ENCODE data around the gene NBEA.

Gene NBEA

DNA sequence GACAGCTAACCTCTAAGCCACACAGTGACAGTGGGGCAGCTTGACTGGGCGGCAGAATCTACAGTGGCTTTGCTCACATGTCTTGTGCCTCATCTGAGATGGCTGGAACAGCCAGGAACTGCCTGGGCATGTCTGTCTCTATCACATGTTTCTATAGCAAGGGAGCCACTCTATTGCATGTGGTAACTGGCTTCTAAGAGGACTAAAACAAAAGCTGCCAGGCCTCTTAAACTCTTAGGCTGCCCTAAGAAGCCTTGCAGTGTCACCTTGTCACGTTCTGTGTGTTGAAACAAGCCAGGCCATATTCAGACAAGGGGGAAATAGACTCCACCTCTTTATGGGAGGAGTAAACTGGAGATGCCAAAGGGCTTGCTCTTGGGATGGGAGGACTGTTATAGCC is 657.3 kb downstream of the NBEA start:
- TF ChIP-seq JUND (IDR thresholded peaks at IDR 0.05; ENCODE audit: low read depth), result no peak
- peak in 1 of 2 experiments; percentile 1 for DNase-seq (ENCODE audit: low read depth in 1 of 2, low spot score in 1 of 2)
- in situ Hi-C loops (cut with HindIII; ENCODE audit: low pct_unique_long_range_greater_than_20kb, low sequenced_read_pairs), result no loop called here

DNA sequence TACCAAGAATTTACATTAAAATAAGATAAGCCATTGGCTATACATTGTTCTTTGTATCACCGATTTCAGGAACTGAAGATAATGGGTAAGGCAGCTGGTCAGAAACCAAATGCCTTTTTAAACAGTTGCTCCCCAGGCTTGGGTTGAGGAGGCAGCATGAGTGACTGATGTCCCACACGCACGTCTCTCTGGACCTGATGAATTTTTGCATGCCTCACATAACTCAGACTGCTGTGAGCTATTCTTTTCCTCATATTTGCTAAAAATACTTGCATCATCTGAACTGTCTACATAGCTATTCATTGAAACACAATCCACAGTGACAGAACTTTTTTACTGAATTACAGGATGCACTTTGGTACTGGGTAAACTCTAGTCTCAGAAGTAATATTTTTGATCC is 658.1 kb downstream of the NBEA start:
- DNase-seq (ENCODE audit: low read depth in 1 of 2, low spot score in 1 of 2), result no peak
- TF ChIP-seq JUND (IDR thresholded peaks at IDR 0.05; ENCODE audit: low read depth), result no peak
- in situ Hi-C loops (cut with HindIII; ENCODE audit: low pct_unique_long_range_greater_than_20kb, low sequenced_read_pairs), result no loop called here

DNA sequence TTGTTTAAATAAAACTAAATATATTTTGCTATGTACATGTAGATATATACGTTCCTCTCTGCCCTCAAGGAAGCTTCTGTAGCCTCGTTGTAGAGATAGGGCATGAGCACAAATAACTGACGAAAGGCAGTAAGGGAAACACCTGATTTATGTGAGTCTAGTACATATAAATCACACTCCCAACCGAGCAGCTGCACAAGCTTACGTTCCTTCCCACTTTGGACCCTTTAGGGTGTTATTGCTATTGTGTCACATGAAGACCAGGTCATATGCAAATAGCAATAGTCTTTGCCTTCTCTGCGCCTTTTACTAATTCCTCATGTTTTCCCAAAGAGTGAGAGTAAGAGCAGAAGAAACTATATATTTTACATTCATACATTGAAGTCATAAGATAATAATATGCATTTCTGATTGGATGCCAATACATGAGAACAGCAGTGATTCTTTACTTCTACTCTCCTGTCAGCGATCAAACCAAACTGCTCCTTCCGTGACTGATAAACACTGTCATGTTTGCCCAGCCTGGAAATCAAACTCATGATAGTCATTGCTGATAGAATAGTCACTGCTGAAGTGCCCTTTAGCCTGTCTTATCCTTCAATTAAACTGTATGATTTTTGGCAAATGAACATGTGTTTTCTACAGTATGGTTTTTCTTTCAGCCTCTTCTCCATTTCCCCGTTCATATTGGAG is 661.7 kb downstream of the NBEA start:
- TF ChIP-seq JUND (IDR thresholded peaks at IDR 0.05; ENCODE audit: low read depth), result no peak
- in situ Hi-C loops (cut with HindIII; ENCODE audit: low pct_unique_long_range_greater_than_20kb, low sequenced_read_pairs), result no loop called here
- DNase-seq (ENCODE audit: low read depth in 1 of 2, low spot score in 1 of 2), result no peak

DNA sequence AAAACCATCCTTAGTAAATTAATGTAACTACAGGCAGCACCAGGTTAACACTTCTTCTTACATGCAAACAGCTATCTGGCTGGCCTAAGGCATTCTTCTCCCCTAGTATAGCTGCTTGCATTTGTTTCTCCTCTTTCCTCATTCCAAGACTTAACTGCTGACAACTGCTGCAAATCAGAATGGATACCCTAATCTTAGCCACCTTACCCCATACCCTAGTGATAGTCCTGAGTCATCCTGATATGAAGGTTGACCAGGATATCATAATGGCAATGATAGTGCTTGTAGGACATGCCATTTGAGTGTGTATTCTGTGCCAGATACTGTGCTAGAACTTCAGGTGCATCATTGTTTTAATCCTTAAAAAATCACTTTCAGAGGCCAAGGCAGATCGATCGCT is 672.6 kb downstream of the NBEA start:
- DNase-seq (ENCODE audit: low read depth in 1 of 2, low spot score in 1 of 2), result no peak
- no peak for TF ChIP-seq JUND (IDR thresholded peaks at IDR 0.05; ENCODE audit: low read depth)
- in situ Hi-C loops (cut with HindIII; ENCODE audit: low pct_unique_long_range_greater_than_20kb, low sequenced_read_pairs), result no loop called here

DNA sequence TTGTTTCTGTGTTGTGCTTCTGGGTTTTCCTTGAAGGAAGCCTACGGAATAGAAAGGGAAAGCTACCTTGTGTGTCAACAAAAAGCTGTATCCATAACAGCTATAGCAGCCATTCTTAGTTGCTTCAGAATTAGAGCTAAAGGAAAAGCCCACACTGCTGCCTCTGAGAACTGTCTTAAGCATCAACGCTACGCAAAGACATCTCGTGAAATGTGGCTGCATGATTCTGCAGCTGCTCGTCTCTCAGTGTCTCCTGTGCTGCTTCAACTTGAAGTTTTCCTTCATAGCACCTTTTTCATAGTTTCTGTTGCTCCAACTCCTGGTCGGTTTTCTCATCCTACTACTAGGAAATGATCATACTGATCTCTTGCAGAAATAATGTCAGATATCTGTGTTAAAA is 675.4 kb downstream of the NBEA start:
- in situ Hi-C loops (cut with HindIII; ENCODE audit: low pct_unique_long_range_greater_than_20kb, low sequenced_read_pairs), result no loop called here
- no peak for TF ChIP-seq JUND (IDR thresholded peaks at IDR 0.05; ENCODE audit: low read depth)
- no peak for DNase-seq (ENCODE audit: low read depth in 1 of 2, low spot score in 1 of 2)

DNA sequence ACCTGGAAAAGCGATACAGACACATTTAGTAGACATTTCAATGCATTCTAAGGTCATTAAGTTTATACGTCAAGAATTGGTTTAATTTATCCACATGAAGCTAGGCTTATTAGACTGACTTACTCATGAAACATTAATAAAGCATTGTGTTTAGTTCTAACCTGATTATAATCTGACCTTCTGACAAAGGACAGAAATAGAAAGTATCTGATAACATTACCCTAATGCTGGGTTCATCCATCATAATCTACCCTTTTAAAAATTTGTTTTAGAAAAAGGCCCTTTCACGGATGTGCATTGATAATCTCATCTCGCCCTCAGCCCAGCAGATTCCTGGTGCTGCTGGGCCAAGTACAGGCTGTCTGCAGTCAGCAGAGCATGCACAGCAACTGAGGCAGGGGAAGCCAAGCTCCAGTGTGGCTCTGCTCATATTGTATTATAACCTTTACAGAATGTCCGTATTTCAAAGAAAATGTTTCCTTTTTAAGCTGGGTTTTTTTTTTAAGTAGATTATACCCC is 676.6 kb downstream of the NBEA start:
- in situ Hi-C loops (cut with HindIII; ENCODE audit: low pct_unique_long_range_greater_than_20kb, low sequenced_read_pairs), result no loop called here
- no peak for TF ChIP-seq JUND (IDR thresholded peaks at IDR 0.05; ENCODE audit: low read depth)
- no peak for DNase-seq (ENCODE audit: low read depth in 1 of 2, low spot score in 1 of 2)

DNA sequence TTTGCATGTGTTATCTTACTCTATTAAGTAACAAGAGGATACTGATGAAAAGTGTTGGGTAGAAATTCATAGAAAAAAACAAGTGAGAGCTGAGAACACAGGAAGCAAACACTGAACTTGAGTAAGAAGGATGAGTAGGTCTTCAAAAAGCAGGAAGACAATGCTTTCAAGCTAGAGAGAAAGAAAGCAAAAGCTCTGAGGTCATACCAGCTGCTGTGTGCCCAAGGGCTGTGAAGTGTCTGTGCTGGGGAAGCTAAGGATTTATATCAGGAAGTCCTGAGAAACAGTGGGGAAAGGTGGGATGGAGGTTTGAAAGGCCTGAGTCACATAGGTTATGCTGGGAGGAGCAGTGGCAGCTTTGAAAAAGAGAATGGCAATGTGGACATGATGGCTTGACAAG is 679.9 kb downstream of the NBEA start:
- no peak for DNase-seq (ENCODE audit: low read depth in 1 of 2, low spot score in 1 of 2)
- in situ Hi-C loops (cut with HindIII; ENCODE audit: low pct_unique_long_range_greater_than_20kb, low sequenced_read_pairs), result no loop called here
- no peak for TF ChIP-seq JUND (IDR thresholded peaks at IDR 0.05; ENCODE audit: low read depth)

DNA sequence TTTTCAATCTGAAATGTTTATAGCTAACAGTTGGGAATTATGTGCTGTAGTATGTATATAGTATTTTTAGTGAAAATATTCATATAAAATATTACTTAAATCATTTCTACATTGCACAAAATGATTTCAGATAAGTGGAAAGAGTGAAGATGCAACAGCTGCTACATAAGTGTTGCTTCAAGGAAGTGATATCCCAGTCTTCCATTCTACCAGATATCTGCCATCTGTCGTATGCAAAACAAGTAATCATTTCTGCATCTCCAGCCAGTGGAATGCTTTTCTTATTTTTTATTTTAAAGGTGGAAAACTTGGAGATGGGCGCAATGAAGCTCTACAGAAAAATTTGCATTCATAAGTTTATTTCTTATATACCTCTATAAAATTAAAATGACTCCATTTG is 687.0 kb downstream of the NBEA start:
- DNase-seq (ENCODE audit: low read depth in 1 of 2, low spot score in 1 of 2), result no peak
- no peak for TF ChIP-seq JUND (IDR thresholded peaks at IDR 0.05; ENCODE audit: low read depth)
- in situ Hi-C loops (cut with HindIII; ENCODE audit: low pct_unique_long_range_greater_than_20kb, low sequenced_read_pairs), result no loop called here

DNA sequence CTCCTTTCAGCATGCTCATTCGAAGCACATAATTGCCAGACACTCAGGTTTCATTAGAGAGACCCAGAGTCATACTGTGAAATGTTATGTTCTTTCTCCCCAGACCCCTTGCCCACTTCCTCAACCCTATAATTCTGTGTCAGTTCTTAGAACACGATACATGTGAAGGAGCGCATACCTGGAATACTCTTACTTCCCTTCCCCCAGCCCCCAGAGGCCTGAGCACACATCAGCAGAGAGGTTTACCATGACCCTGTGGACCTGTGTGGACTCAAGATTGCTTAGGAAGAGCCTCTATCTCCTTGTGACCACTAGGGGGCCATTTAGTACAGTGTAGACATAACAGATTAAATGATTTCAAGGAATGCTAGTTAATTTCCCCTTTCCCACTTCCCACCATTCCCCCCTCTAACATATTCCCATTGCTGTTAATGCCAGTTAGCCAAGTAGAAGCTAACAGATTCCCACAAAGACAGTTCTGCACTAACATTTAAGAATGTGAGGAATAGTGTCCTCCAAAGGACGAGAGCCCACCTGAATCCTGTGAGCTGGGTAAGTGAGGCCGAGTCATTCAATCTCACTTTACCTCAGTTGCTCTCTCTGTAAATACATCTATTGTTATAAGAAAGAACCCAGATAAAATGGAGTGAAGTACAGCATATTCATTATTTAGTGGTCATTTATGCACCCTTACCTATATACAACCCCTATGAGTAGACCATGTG is 688.6 kb downstream of the NBEA start:
- in situ Hi-C loops (cut with HindIII; ENCODE audit: low pct_unique_long_range_greater_than_20kb, low sequenced_read_pairs), result no loop called here
- no peak for TF ChIP-seq JUND (IDR thresholded peaks at IDR 0.05; ENCODE audit: low read depth)
- DNase-seq (ENCODE audit: low read depth in 1 of 2, low spot score in 1 of 2), result peak; percentile 4 to 53

DNA sequence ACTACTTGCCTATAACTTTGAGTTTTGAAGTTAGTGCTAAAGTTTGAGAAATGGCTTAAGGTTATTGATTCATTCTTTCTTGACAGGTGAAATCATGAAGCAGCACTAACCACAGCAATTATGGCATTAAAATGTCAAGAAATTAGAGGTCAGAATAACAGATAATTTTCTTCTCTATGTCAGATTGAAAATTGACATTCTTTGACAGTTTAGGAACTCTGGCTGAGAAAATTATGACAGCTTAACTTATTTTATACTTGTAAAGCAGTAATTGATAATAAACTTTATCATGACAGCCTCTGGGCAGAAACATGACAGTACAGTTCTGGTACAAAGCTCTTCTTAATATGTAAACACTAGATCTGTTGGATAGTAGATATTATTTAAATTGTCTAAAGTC is 689.6 kb downstream of the NBEA start:
- in situ Hi-C loops (cut with HindIII; ENCODE audit: low pct_unique_long_range_greater_than_20kb, low sequenced_read_pairs), result no loop called here
- DNase-seq (ENCODE audit: low read depth in 1 of 2, low spot score in 1 of 2), result no peak
- no peak for TF ChIP-seq JUND (IDR thresholded peaks at IDR 0.05; ENCODE audit: low read depth)

DNA sequence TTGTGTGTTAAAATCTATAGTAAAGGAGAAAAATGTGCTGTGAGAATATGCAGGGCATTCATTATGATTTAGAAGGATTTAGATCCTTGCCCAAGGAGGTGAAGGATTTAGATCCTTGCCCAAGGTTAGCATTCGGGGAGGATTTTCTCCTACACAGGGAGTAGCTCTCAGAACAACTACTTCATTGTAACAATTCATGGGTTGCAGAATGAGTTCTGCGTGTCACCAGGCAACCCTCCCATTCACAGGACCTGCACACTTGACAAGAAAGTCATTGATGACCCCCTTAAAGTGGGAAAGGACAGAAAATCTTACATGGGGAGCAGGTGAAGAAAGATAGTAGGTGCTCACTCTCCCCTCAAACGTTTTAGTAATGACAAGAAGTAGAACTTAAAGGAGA is 701.6 kb downstream of the NBEA start:
- in situ Hi-C loops (cut with HindIII; ENCODE audit: low pct_unique_long_range_greater_than_20kb, low sequenced_read_pairs), result no loop called here
- no peak for DNase-seq (ENCODE audit: low read depth in 1 of 2, low spot score in 1 of 2)
- no peak for TF ChIP-seq JUND (IDR thresholded peaks at IDR 0.05; ENCODE audit: low read depth)

DNA sequence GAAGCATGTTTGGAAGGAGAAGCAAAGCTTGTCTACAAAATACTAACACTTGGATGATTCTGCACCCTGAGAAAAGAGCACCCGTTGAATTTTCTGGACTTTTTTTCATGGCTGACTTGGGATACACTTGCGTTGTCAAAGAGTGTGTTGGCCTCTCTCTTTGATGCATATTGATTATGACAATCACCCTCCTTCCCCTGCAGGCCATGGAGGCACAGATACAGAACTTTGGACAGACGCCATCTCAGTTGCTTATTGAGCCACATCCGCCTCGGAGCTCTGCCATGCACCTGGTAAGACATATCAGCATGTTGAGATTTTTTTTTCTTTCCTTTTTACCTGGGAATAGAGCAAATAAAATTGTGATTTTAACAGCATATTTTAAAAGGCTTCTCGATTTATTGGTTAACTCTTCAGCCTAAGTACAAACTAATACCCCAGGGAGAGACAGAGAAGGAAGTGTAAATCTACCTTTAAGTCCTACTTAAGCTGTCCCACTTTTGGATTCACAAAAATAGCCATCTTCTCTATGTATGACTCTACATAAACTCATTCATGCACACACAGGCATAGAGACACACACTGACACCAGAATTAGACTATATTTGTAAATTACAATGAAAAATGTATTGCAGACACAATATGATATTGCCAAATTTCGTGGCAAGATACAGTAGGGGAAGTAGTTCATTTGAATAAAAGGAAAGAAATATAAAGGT is 704.1 kb downstream of the NBEA start:
- no peak for DNase-seq (ENCODE audit: low read depth in 1 of 2, low spot score in 1 of 2)
- in situ Hi-C loops (cut with HindIII; ENCODE audit: low pct_unique_long_range_greater_than_20kb, low sequenced_read_pairs), result no loop called here
- no peak for TF ChIP-seq JUND (IDR thresholded peaks at IDR 0.05; ENCODE audit: low read depth)

DNA sequence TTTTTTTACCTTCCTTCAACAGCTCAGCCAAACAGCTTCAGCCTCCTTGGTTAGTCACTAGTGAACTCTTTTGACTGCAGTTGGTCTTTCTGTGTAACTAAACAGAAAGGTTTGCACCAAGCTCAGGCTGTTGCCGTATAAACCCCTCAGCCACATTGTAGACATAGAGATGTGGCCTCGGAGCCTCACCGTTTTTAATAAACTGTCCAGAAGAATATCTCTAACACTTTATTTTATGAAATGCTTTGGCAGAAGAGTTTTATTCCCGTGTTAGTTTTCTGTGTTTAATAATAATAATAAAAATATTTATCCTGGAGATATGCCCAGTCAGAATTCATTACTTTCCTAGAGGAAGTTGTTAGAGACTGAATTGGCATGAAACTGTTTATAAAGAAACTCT is 706.1 kb downstream of the NBEA start:
- in situ Hi-C loops (cut with HindIII; ENCODE audit: low pct_unique_long_range_greater_than_20kb, low sequenced_read_pairs), result no loop called here
- no peak for TF ChIP-seq JUND (IDR thresholded peaks at IDR 0.05; ENCODE audit: low read depth)
- DNase-seq (ENCODE audit: low read depth in 1 of 2, low spot score in 1 of 2), result no peak
